Measurements from ENCODE around the gene NDUFC2.
A peak's percentile ranks its signal among the peaks of the same experiment; 100 is the strongest.

Gene NDUFC2

GRCh38 chr11:78040691-78041379 is 38.8 kb downstream of the NDUFC2 start:
- TF ChIP-seq, protein P1, sequence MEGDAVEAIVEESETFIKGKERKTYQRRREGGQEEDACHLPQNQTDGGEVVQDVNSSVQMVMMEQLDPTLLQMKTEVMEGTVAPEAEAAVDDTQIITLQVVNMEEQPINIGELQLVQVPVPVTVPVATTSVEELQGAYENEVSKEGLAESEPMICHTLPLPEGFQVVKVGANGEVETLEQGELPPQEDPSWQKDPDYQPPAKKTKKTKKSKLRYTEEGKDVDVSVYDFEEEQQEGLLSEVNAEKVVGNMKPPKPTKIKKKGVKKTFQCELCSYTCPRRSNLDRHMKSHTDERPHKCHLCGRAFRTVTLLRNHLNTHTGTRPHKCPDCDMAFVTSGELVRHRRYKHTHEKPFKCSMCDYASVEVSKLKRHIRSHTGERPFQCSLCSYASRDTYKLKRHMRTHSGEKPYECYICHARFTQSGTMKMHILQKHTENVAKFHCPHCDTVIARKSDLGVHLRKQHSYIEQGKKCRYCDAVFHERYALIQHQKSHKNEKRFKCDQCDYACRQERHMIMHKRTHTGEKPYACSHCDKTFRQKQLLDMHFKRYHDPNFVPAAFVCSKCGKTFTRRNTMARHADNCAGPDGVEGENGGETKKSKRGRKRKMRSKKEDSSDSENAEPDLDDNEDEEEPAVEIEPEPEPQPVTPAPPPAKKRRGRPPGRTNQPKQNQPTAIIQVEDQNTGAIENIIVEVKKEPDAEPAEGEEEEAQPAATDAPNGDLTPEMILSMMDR (conservative IDR thresholded peaks at IDR 0.05), result no peak
- TF ChIP-seq ZFX (IDR thresholded peaks at IDR 0.05), result no peak
- H3K27ac ChIP-seq, result no peak overlapping the region

GRCh38 chr11:78039919-78040671 is 39.6 kb downstream of the NDUFC2 start:
- no peak overlapping the region for H3K27ac ChIP-seq
- no peak for TF ChIP-seq ZFX (IDR thresholded peaks at IDR 0.05)
- TF ChIP-seq, protein P1 (conservative IDR thresholded peaks at IDR 0.05), result no peak

DNA sequence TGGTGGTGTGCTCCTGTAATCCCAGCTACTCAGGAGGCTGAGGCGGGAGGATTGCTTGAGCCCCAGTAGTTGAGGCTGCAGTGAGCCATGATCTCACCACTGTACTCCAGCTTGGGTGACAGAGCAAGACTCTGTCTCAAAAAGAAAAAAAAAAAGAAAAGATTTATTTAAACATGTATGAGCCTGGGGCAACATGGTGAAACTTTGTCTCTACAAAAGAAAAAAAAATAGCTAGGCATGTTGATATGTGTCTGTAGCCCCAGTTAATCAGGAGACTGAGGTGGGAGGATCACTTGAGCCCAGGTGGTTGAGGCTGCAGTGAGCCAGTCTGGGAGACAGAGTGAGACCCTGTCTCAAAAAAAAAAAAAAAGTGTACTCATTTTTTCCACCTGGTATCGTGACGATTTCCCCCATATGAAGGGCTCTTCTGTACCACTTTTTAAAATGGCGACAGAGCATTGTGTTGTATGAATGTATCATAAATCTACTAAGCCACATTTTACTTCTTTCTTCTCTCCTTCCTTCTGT is 40.2 kb downstream of the NDUFC2 start:
- no peak overlapping the region for H3K27ac ChIP-seq
- TF ChIP-seq ZFX (IDR thresholded peaks at IDR 0.05), result no peak

GRCh38 chr11:78038697-78039313 is 40.9 kb downstream of the NDUFC2 start:
- TF ChIP-seq, protein P1 (conservative IDR thresholded peaks at IDR 0.05), result no peak
- TF ChIP-seq ZFX (IDR thresholded peaks at IDR 0.05), result no peak
- H3K27ac ChIP-seq, result no peak overlapping the region

GRCh38 chr11:78037825-78038620 is 41.6 kb downstream of the NDUFC2 start:
- no peak overlapping the region for H3K27ac ChIP-seq
- TF ChIP-seq, protein P1 (conservative IDR thresholded peaks at IDR 0.05), result no peak
- no peak for TF ChIP-seq ZFX (IDR thresholded peaks at IDR 0.05)

DNA sequence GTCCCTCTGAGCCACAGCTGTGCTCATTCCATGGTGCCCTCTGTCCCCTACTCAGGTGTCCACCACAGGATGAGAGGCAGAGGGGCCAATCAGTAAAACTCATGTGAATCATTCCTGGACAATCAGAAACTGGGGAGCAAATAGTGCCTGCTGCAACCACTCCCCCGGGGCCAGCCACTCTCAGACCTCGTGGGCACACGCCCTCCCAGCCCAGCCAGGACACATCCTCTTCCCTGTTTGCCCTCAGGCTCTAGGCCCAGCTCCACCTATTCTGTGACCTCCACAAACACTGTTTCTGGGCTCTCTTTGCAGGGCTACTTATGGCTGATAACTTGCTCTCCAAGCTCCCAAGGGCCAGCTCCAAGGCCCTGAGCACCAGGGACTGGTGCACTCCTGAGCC is 42.6 kb downstream of the NDUFC2 start:
- H3K27ac ChIP-seq, result peak overlapping the region; percentile 27; the same call in 1 of the 2 replicates
- no peak for TF ChIP-seq ZFX (IDR thresholded peaks at IDR 0.05)
- TF ChIP-seq, protein P1 (conservative IDR thresholded peaks at IDR 0.05), result no peak

DNA sequence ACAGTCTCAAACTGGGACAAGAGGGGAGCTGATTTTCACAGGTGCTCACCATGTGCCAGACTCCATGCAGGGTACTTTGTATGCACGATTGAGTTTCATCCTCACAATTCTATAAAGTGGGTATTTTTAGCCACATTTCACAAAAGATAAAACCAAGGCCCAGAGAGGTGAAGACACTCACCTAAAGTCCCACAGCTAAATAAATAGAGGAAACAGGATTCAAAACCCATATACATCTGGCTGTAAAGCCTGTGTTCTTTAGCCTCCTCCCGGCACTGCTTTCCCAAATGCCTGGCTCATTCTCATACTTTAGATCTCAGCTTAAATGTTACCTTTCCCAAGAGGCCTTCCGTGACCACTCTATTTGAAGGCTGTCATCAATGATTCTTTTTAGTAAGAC is 43.3 kb downstream of the NDUFC2 start:
- H3K27ac ChIP-seq, result no peak overlapping the region
- TF ChIP-seq, protein P1 (conservative IDR thresholded peaks at IDR 0.05), result no peak
